Measurements from ENCODE around the gene HNRNPH1.
A peak's percentile ranks its signal among the peaks of the same experiment; 100 is the strongest.

- TF ChIP-seq, protein P1, sequence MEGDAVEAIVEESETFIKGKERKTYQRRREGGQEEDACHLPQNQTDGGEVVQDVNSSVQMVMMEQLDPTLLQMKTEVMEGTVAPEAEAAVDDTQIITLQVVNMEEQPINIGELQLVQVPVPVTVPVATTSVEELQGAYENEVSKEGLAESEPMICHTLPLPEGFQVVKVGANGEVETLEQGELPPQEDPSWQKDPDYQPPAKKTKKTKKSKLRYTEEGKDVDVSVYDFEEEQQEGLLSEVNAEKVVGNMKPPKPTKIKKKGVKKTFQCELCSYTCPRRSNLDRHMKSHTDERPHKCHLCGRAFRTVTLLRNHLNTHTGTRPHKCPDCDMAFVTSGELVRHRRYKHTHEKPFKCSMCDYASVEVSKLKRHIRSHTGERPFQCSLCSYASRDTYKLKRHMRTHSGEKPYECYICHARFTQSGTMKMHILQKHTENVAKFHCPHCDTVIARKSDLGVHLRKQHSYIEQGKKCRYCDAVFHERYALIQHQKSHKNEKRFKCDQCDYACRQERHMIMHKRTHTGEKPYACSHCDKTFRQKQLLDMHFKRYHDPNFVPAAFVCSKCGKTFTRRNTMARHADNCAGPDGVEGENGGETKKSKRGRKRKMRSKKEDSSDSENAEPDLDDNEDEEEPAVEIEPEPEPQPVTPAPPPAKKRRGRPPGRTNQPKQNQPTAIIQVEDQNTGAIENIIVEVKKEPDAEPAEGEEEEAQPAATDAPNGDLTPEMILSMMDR (IDR thresholded peaks at IDR 0.05; ENCODE audit: low read depth, low read length, missing input control), result no peak
- TF ChIP-seq JUND (IDR thresholded peaks at IDR 0.05), result no peak
- TF ChIP-seq SP1 (IDR thresholded peaks at IDR 0.05), result peak; percentile 13
- no peak for TF ChIP-seq FOXA1 (IDR thresholded peaks at IDR 0.05)
- no peak for TF ChIP-seq GABPA (IDR thresholded peaks at IDR 0.05 in 1 of 2, conservative IDR thresholded peaks at IDR 0.05 in 1 of 2)
- peak in 1 of 2 donors; percentile 29 for TF ChIP-seq RAD21 (IDR thresholded peaks at IDR 0.05)
- TF ChIP-seq TAF1 (conservative IDR thresholded peaks at IDR 0.05), result no peak
- no peak for TF ChIP-seq REST (IDR thresholded peaks at IDR 0.05)
- TF ChIP-seq, protein P2, sequence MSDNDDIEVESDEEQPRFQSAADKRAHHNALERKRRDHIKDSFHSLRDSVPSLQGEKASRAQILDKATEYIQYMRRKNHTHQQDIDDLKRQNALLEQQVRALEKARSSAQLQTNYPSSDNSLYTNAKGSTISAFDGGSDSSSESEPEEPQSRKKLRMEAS (IDR thresholded peaks at IDR 0.05), result peak; percentile 14
- TF ChIP-seq YY1 (IDR thresholded peaks at IDR 0.05), result peak; percentile 71
- no peak for TF ChIP-seq EGR1 (IDR thresholded peaks at IDR 0.05; ENCODE audit: low read depth in 2 of 2)
- TF ChIP-seq RXRA (IDR thresholded peaks at IDR 0.05), result no peak
Measured at GRCh38 chr5:179572386-179572785, 51.1 kb downstream of the HNRNPH1 start.

Measured in liver (tissue), 3 donors.